ENCODE data around the gene MORN1.

MORN1 gene

DNA sequence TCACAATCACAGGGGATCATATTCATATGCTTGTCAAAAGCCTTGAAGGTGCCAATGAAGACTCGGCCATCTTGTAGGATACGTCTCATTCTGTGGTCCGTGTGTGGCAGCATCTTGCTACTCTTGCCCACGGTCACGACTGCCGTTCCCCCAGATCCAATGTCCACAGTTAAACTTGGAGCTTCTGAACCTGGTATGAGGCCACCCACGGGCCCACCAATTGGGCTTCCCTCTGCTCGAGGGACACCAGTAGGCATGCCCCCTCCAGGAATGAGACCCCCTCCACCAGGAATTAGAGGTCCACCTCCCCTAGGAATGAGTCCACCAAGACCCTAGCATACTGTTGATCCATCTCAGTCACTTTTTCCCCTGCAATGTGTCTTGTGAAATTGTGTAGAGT is 39.6 kb downstream of the MORN1 start:
- peaks cover 11% of the 10 kb centered on the region for H3K4me1 ChIP-seq (ENCODE audit: insufficient read depth, low read length)
- H3K9ac ChIP-seq (ENCODE audit: low read length): no peak overlapping the region

DNA sequence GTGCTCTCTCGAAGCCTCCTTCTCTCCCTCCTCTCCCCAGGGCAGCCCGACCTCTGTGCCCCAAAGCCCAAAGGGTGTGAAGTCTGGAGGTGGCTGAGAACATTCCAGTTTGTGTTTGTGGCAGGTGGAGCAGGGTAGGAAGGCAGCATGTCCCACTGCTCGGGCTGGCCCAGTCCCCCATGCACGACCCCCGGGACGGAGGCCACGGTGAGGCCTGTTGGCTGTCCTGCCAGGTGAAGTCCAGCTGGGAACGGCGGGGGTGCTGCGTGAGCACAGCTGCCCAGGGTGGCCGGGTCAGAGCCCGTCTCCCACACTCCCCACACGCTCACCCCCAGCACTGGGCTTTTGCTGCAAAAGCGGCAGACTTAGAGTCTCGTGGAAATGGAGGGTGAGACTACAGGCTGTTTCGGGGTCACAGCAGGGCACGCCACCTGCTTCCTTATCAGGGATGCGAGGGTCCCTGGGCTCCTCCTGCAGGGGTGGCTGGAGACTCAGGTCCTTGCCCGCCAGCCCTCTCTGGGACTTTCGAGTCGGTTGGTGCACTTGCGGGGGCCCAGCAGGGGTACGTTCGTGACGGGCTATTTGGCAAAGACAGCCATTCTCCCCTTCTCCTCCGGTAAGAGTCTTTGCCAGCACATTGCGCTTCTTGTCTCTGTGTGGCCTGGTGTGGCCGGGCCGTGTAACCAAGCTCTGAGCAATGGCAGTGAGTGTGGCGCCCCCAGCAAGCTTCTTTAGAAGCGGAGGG is 40.3 kb downstream of the MORN1 start:
- no peak overlapping the region for H3K4me3 ChIP-seq (ENCODE audit: low read depth in 1 of 2, low read length in 2 of 2)
- H3K27me3 ChIP-seq (ENCODE audit: control insufficient read depth in 1 of 2, insufficient read depth in 2 of 2, low read length in 2 of 2): no peaks in the 10 kb centered on the region
- peaks cover 11% of the 10 kb centered on the region for H3K4me1 ChIP-seq (ENCODE audit: insufficient read depth, low read length)
- H3K9ac ChIP-seq (ENCODE audit: low read length): no peak overlapping the region
- H3K36me3 ChIP-seq (ENCODE audit: insufficient read depth, low read length): no peaks in the 10 kb centered on the region
- no peak overlapping the region for H3K27ac ChIP-seq (ENCODE audit: low read depth, low read length)
- no peaks in the 10 kb centered on the region for H3K9me3 ChIP-seq (ENCODE audit: low read length)

More for the DNA sequence above, 39.6 kb downstream of the MORN1 start:
- no peaks in the 10 kb centered on the region for H3K27me3 ChIP-seq (ENCODE audit: control insufficient read depth in 1 of 2, insufficient read depth in 2 of 2, low read length in 2 of 2)
- H3K27ac ChIP-seq (ENCODE audit: low read depth, low read length): no peak overlapping the region
- no peak overlapping the region for H3K4me3 ChIP-seq (ENCODE audit: low read depth in 1 of 2, low read length in 2 of 2)
- H3K36me3 ChIP-seq (ENCODE audit: insufficient read depth, low read length): no peaks in the 10 kb centered on the region
- no peaks in the 10 kb centered on the region for H3K9me3 ChIP-seq (ENCODE audit: low read length)

DNA sequence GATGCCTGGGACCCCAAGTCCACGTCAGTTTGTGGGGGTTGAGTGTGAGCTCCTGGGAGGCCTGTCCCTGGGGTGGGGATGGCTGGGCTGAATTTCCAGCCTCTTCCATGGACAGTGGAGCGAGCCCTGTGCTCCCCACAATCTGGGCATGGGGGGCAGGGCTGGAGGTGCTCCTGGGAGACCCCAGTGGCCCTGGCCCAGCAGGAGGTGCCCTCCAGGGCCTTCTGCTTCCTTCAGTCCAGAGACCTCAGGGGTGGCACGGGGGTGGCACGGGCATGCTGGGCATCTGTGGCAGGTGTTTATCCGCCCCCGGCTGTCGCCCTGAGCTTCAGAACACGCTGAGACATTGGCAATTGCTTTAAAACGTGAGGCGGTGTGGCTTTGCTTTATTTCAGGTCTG is 40.9 kb downstream of the MORN1 start:
- peaks cover 11% of the 10 kb centered on the region for H3K4me1 ChIP-seq (ENCODE audit: insufficient read depth, low read length)
- no peak overlapping the region for H3K4me3 ChIP-seq (ENCODE audit: low read depth in 1 of 2, low read length in 2 of 2)
- no peak overlapping the region for H3K27ac ChIP-seq (ENCODE audit: low read depth, low read length)
- no peaks in the 10 kb centered on the region for H3K36me3 ChIP-seq (ENCODE audit: insufficient read depth, low read length)
- no peaks in the 10 kb centered on the region for H3K9me3 ChIP-seq (ENCODE audit: low read length)
- H3K27me3 ChIP-seq (ENCODE audit: control insufficient read depth in 1 of 2, insufficient read depth in 2 of 2, low read length in 2 of 2): no peaks in the 10 kb centered on the region
- no peak overlapping the region for H3K9ac ChIP-seq (ENCODE audit: low read length)

DNA sequence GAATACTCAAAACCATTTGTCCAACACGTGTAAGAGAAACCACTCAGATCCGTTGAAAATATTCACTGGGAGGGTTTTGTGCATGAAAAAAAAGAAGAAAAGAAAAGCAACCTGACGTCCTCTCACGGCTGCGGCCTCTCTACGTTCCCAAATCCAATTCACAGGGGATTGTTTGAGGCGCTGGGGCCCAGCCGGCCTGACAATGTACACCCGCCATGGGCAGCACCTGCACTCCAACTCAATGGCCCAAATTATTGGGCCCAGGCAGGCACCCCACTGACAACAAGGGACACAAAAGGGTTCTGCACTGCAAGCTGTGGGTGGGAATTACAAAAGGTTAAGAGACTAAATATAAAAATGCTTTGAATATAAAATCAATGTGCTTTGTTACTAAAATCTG is 41.5 kb downstream of the MORN1 start:
- peaks cover 9% of the 10 kb centered on the region for H3K4me1 ChIP-seq (ENCODE audit: insufficient read depth, low read length)
- H3K27me3 ChIP-seq (ENCODE audit: control insufficient read depth in 1 of 2, insufficient read depth in 2 of 2, low read length in 2 of 2): no peaks in the 10 kb centered on the region
- no peaks in the 10 kb centered on the region for H3K36me3 ChIP-seq (ENCODE audit: insufficient read depth, low read length)
- no peak overlapping the region for H3K9ac ChIP-seq (ENCODE audit: low read length)
- no peaks in the 10 kb centered on the region for H3K9me3 ChIP-seq (ENCODE audit: low read length)
- no peak overlapping the region for H3K27ac ChIP-seq (ENCODE audit: low read depth, low read length)
- H3K4me3 ChIP-seq (ENCODE audit: low read depth in 1 of 2, low read length in 2 of 2): no peak overlapping the region

DNA sequence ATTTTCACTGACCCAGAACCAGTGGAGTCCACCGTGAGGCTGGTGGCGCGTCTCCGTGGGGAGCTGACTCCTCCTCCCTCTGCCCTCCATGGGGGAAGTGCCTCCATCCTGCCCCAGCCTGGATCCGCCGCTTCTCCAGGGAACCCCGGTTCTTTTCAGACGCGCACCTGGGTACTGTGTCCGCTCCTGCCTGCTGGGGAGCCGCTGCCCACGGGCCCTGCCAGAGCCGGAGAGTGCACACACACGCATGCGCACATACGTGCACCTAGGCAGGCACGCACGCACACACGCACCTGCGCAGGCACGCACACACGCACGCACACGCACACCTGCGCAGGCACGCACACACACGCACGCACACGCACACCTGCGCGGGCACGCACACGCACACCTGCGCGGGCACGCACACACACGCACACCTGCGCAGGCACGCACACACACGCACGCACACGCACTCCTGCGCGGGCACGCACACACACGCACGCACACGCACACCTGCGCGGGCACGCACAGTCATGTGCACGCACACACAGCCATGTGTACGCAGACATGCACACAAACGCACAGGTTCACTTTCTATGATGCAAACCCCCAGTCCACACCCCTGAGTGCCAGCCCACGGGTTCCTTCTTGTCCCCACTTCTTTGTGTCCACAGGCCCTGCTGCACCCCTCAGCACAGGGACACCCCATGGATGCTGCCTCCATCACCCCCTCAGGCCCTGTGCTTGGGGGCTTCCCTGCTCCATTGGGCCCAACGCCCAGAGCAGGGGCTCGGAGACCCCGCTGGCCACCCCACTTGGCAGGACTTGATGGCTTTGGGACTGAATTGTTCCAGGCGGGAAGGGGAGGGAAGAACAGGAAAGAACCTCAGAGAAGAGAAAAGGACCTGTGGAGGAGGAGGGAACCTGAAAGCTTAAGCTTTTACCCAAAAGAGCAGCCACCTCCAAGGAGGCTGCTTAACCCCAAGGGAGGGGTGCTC is 42.7 kb downstream of the MORN1 start:
- Histone ChIP-seq H3K9me3 (ENCODE audit: low read length) (no peaks in the 10 kb centered on the region), H3K36me3 (ENCODE audit: insufficient read depth, low read length) (no peaks in the 10 kb centered on the region), H3K27me3 (ENCODE audit: control insufficient read depth in 1 of 2, insufficient read depth in 2 of 2, low read length in 2 of 2) (no peaks in the 10 kb centered on the region), H3K4me1 (ENCODE audit: insufficient read depth, low read length) (peaks cover 5% of the 10 kb centered on the region), H3K4me3 (ENCODE audit: low read depth in 1 of 2, low read length in 2 of 2) (no peak overlapping the region), H3K9ac (ENCODE audit: low read length) (no peak overlapping the region), H3K27ac (ENCODE audit: low read depth, low read length) (no peak overlapping the region)

DNA sequence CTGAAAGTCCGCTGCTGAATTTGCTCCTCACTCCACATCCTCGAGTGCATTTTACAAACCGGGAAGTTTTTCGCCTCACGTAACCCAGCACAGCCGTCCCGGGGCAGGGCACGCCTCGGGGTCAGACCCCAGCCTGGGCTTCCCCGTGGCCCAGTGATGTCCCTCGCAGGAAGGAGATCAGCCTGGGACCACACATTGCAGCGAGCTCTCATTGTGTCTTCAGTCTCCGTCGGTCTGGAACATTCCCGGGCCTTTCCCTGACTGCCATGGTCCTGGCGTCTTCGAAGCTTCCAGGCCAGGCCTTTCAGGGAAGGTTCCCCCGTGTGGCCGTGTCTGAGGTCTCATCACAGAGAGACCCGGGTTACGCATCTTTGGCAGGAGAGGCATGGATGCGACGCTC is 43.5 kb downstream of the MORN1 start:
- H3K4me3 ChIP-seq (ENCODE audit: low read depth in 1 of 2, low read length in 2 of 2): no peak overlapping the region
- H3K27ac ChIP-seq (ENCODE audit: low read depth, low read length): no peak overlapping the region
- H3K36me3 ChIP-seq (ENCODE audit: insufficient read depth, low read length): no peaks in the 10 kb centered on the region
- no peak overlapping the region for H3K9ac ChIP-seq (ENCODE audit: low read length)
- H3K4me1 ChIP-seq (ENCODE audit: insufficient read depth, low read length): no peaks in the 10 kb centered on the region
- H3K9me3 ChIP-seq (ENCODE audit: low read length): no peaks in the 10 kb centered on the region
- no peaks in the 10 kb centered on the region for H3K27me3 ChIP-seq (ENCODE audit: control insufficient read depth in 1 of 2, insufficient read depth in 2 of 2, low read length in 2 of 2)

DNA sequence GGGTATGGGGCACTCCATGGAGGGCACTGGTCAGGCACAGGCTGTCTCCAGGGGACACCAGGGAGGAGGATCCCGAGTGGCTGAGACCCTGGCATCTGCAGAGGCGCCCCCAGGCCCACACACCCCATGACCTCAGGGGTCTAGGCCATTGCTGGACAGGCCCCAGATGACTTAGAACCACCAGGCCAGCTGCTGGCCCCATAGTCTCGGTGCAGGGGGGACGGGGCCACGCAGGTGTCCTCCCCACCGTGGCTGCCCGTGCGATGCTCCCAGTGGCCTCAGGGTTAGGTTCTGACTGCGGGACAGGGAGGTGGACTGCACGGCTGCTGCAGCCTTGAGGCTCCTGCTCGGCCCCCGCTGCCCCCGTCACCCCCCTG is 44.0 kb downstream of the MORN1 start:
- no peaks in the 10 kb centered on the region for H3K36me3 ChIP-seq (ENCODE audit: insufficient read depth, low read length)
- no peaks in the 10 kb centered on the region for H3K27me3 ChIP-seq (ENCODE audit: control insufficient read depth in 1 of 2, insufficient read depth in 2 of 2, low read length in 2 of 2)
- no peaks in the 10 kb centered on the region for H3K4me1 ChIP-seq (ENCODE audit: insufficient read depth, low read length)
- H3K9ac ChIP-seq (ENCODE audit: low read length): no peak overlapping the region
- no peaks in the 10 kb centered on the region for H3K9me3 ChIP-seq (ENCODE audit: low read length)
- no peak overlapping the region for H3K4me3 ChIP-seq (ENCODE audit: low read depth in 1 of 2, low read length in 2 of 2)
- no peak overlapping the region for H3K27ac ChIP-seq (ENCODE audit: low read depth, low read length)

DNA sequence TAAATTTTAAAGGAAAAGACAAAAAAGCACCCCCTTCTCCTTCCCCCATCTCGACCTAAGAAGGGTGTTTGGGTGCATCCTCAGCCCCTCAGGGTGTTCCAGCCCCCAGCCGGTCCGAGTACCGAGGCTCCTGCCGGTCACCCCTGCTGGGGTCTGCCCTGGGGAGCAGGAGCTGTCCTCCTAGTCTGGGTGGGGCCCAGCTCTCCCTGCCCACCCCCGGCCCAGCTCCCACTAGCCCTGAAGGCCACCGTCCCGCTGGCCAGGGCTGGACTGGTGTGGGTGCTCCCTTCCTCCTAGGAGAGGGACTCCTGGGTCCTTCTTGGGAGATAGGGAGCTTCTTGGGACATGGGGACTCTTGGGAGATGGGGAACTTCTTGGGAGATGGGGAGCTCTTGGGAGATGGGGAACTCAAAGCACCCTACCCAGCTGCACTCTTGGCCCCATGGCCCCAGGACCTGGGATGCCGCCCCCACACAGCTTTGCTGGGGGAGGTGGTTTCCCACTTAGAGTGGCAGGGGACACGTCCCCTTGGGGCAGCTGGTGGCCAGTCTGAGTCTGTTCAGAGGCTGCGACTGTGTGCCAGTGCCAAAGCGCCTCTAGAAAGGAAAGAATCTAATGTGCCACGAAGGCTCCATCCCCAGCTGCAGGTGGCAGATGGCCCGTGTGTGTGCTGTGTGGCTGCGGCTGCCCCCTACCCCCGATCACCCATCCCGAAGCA is 44.5 kb downstream of the MORN1 start:
- Histone ChIP-seq H3K4me1 (ENCODE audit: insufficient read depth, low read length) (no peaks in the 10 kb centered on the region), H3K9me3 (ENCODE audit: low read length) (no peaks in the 10 kb centered on the region), H3K9ac (ENCODE audit: low read length) (no peak overlapping the region), H3K36me3 (ENCODE audit: insufficient read depth, low read length) (no peaks in the 10 kb centered on the region), H3K27me3 (ENCODE audit: control insufficient read depth in 1 of 2, insufficient read depth in 2 of 2, low read length in 2 of 2) (no peaks in the 10 kb centered on the region), H3K27ac (ENCODE audit: low read depth, low read length) (no peak overlapping the region), H3K4me3 (ENCODE audit: low read depth in 1 of 2, low read length in 2 of 2) (no peak overlapping the region)

DNA sequence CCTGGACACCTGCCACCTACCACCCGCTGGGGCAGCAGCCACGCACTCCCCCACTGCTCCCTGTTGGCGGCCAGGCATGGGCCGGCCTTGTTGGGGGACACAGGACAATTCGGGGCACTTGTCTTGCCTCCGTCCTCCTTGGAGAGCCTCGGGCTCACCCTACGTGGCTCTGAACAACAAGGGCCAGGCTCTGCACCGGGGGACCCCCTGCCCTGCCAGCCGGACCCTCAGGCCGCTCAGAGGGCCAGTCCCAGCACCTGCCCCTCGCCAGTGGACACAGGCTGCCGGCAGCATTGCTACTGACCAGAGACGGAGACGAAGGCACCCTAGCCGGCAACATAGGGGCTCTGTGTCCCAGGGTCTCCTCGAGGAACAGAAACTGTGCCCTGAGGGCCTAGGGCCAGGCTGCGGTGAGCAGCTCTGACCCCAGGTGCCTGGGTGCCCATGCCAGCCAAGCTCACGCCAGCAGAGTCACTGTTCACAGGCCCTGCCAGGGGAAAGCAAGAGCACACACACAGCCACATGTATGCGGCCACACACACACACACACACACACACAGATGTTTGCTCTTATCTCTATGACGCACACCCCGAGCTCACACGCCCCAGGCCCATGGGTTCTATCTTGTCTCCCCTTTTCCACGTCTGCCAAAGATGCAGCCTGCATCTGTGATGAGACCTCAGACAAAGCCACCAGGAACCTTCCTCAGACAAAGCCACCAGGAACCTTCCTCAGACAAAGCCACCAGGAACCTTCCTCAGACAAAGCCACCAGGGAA is 45.9 kb downstream of the MORN1 start:
- H3K27me3 ChIP-seq (ENCODE audit: control insufficient read depth in 1 of 2, insufficient read depth in 2 of 2, low read length in 2 of 2): no peaks in the 10 kb centered on the region
- no peak overlapping the region for H3K27ac ChIP-seq (ENCODE audit: low read depth, low read length)
- H3K9me3 ChIP-seq (ENCODE audit: low read length): no peaks in the 10 kb centered on the region
- H3K36me3 ChIP-seq (ENCODE audit: insufficient read depth, low read length): no peaks in the 10 kb centered on the region
- no peak overlapping the region for H3K4me3 ChIP-seq (ENCODE audit: low read depth in 1 of 2, low read length in 2 of 2)
- H3K4me1 ChIP-seq (ENCODE audit: insufficient read depth, low read length): no peaks in the 10 kb centered on the region
- H3K9ac ChIP-seq (ENCODE audit: low read length): no peak overlapping the region

DNA sequence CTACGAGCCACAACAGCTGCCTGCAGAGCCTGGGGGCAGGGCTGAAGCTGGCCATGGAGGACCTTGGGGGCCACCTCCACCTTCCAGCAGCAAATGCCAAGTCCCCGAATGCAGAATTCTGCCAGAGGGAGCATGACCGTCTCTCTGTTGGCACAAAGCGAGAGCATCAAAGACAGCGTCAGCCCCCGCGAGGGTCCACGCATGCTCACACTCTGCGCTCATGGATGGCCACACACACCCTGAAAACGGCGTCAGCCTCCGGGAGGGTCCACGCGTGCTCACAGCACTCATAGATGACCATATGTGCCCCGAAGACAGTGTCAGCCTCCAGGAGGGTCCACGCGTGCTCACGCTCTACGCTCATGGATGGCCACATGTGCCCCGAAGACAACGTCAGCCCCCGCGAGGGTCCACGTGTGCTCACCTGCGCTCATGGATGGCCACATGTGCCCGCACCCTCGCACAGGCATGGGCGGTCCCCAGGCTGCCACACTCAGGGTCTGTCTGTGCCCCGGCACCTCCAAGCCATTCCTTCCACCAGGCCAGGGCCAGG is 46.5 kb downstream of the MORN1 start:
- no peaks in the 10 kb centered on the region for H3K36me3 ChIP-seq (ENCODE audit: insufficient read depth, low read length)
- no peaks in the 10 kb centered on the region for H3K4me1 ChIP-seq (ENCODE audit: insufficient read depth, low read length)
- H3K4me3 ChIP-seq (ENCODE audit: low read depth in 1 of 2, low read length in 2 of 2): no peak overlapping the region
- H3K27ac ChIP-seq (ENCODE audit: low read depth, low read length): no peak overlapping the region
- H3K9ac ChIP-seq (ENCODE audit: low read length): no peak overlapping the region
- H3K9me3 ChIP-seq (ENCODE audit: low read length): no peaks in the 10 kb centered on the region
- H3K27me3 ChIP-seq (ENCODE audit: control insufficient read depth in 1 of 2, insufficient read depth in 2 of 2, low read length in 2 of 2): no peaks in the 10 kb centered on the region
